Measurements from ENCODE around the gene ZNF860.

DNA sequence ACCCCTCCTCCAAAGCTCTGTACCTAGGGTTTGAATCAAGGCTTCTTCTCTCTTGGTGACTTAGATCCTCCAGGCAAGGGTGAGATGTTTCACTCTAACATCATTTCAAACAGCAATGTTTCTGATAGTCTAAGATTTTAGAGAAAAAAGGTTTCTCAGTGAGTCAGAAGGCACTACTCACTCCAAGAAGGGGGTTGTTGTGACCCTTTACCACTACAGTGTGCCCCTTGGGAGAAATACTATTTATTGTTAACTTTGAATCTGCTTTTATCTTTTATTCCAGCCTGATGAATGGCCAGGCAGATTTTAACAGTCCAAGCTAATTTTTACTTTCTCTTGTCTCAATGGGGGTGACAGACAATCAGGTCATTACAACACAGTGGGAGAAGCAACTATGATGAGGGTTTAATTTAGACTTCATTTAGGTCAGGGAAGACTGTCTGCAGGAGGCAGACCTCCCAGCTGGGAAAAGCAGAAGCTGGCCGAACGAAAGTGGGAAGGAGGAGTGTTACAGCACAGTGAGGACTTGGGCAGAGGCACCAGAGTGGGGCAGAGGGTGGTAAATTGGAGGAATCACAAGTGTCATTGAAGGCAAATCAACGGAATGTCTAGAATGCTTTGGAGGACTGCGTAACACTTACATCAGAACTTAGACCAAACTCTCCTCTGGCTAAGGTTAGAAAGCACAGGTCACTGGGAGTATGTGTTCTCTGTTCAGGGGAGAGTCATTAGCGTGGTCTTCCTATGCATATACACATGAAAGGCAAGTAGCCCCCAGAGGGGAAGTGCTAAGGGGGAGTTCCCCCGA is 21.2 kb downstream of the ZNF860 start:
- TF ChIP-seq POLR2AphosphoS5 (IDR thresholded peaks at IDR 0.05; ENCODE audit: low read depth, low read length): no peak
- no peak for TF ChIP-seq POLR2A (IDR thresholded peaks at IDR 0.05; ENCODE audit: low read depth, low read length)
- TF ChIP-seq TAF1 (IDR thresholded peaks at IDR 0.05; ENCODE audit: low read depth, low read length): no peak
- TF ChIP-seq SPI1 (IDR thresholded peaks at IDR 0.05; ENCODE audit: low read depth, low read length): no peak
- no peak for TF ChIP-seq POU2F2 (IDR thresholded peaks at IDR 0.05; ENCODE audit: low read depth, low read length)

Measured in GM12891 (cell line).